ENCODE data around the gene CD19.

GRCh38 chr16:28884045-28884444 is 47.7 kb upstream of the CD19 start:
- TF ChIP-seq, protein P1, sequence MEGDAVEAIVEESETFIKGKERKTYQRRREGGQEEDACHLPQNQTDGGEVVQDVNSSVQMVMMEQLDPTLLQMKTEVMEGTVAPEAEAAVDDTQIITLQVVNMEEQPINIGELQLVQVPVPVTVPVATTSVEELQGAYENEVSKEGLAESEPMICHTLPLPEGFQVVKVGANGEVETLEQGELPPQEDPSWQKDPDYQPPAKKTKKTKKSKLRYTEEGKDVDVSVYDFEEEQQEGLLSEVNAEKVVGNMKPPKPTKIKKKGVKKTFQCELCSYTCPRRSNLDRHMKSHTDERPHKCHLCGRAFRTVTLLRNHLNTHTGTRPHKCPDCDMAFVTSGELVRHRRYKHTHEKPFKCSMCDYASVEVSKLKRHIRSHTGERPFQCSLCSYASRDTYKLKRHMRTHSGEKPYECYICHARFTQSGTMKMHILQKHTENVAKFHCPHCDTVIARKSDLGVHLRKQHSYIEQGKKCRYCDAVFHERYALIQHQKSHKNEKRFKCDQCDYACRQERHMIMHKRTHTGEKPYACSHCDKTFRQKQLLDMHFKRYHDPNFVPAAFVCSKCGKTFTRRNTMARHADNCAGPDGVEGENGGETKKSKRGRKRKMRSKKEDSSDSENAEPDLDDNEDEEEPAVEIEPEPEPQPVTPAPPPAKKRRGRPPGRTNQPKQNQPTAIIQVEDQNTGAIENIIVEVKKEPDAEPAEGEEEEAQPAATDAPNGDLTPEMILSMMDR (IDR thresholded peaks at IDR 0.05; ENCODE audit: control extremely low read depth in 1 of 3, insufficient read depth in 1 of 3, low read depth in 1 of 3, low read length in 3 of 3): no peak
- TF ChIP-seq CREB1 (IDR thresholded peaks at IDR 0.05) (no peak), RFX5 (IDR thresholded peaks at IDR 0.05; ENCODE audit: borderline replicate concordance, low read depth, low read length) (no peak), POLR2A (IDR thresholded peaks at IDR 0.05; ENCODE audit: control extremely low read depth in 1 of 2, low read depth in 2 of 2, low read length in 2 of 2) (no peak), YY1 (IDR thresholded peaks at IDR 0.05; ENCODE audit: low read depth, low read length) (no peak), EZH2 (IDR thresholded peaks at IDR 0.05; ENCODE audit: low read depth, low read length, severe bottlenecking) (no peak), NRF1 (IDR thresholded peaks at IDR 0.05; ENCODE audit: low read depth, low read length) (no peak)

Data from H1 (cell line).